ENCODE data around the gene CFAP206.

Gene CFAP206

DNA sequence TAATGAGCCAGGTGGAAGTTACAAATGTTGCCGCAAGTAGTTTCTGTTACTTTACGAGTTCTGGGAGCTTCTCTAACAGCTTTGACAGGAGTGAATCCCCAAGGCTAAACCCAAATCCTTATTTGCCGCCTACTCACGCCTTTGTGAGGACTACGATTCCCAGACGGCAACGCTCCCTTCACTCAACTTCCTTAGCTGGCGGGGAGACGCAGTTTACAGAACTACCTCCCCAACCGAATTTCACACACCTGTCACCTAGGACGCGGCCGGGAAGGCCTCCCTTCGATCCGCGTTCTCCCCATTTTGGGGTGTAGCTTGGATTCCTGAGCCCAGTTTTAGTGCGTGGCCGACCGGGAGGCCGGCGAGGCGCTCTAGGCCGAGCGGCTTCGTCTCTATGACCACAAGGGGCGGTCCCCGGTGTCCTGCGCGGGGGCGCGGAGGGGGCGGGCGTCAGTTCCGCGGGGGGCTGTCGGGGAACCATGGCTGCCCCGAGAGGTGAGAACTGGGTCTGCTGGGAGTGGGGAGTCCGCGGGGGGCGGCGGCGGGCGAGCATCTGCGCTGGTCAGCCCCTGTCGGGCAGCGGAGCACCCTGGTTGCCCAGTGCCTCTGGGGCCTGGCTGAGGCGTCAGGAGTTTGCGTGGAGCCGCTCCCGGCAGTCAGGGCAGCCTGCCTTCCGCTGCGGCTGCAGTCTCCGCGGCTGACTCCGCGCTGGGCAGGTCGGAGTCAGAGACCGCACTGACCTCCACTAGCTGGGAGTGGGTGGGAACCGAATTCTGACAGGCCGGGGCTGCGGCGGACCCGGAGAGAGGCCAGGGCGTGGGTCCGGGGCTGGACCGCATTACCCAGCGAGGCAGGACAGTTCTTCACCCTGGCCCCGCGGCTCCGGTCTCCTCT is 65.0 kb downstream of the CFAP206 start, which contains the start of gene SLC35A1:
SLC35A1 (plus strand) TSS at position 450 of the 894 bp plus-strand sequence; CDS start at position 480, 30 bp downstream.
- TF ChIP-seq L3MBTL2 (conservative IDR thresholded peaks at IDR 0.05): peak; percentile 33; the same call in 1 of the 2 replicates
- peak; percentile 68; the same call in 1 of the 2 replicates for TF ChIP-seq ELF4 (IDR thresholded peaks at IDR 0.05)
- TF ChIP-seq, protein P1, sequence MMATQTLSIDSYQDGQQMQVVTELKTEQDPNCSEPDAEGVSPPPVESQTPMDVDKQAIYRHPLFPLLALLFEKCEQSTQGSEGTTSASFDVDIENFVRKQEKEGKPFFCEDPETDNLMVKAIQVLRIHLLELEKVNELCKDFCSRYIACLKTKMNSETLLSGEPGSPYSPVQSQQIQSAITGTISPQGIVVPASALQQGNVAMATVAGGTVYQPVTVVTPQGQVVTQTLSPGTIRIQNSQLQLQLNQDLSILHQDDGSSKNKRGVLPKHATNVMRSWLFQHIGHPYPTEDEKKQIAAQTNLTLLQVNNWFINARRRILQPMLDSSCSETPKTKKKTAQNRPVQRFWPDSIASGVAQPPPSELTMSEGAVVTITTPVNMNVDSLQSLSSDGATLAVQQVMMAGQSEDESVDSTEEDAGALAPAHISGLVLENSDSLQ (IDR thresholded peaks at IDR 0.05): peak; percentile 86
- no peak for TF ChIP-seq LEF1 (IDR thresholded peaks at IDR 0.05; ENCODE audit: borderline replicate concordance)
- POLR2A ChIA-PET: interaction anchor here (0.7 to 0.8 kb wide), 3 partner anchors 17 to 229 kb away, joined by 3 read pairs; partner anchors contain the start of gene AKIRIN2
- peak; percentile 80 for DNase-seq (ENCODE audit: extremely low spot score)
- CTCF ChIA-PET: interaction anchor here (0.5 kb wide), 1 partner anchor 22 kb away, joined by 5 read pairs; no protein-coding TSS in a partner anchor

GRCh38 chr6:87473419-87473903 is 65.7 kb downstream of the CFAP206 start:
- DNase-seq (ENCODE audit: extremely low spot score): no peak
- TF ChIP-seq LEF1 (IDR thresholded peaks at IDR 0.05; ENCODE audit: borderline replicate concordance) (no peak), BHLHE40 (IDR thresholded peaks at IDR 0.05; ENCODE audit: borderline replicate concordance) (no peak), SP1 (IDR thresholded peaks at IDR 0.05) (no peak), L3MBTL2 (conservative IDR thresholded peaks at IDR 0.05) (no peak; the same call in 1 of the 2 replicates), SUZ12 (IDR thresholded peaks at IDR 0.05) (no peak), ELF4 (IDR thresholded peaks at IDR 0.05) (no peak), CTBP1 (IDR thresholded peaks at IDR 0.05; ENCODE audit: borderline replicate concordance) (no peak), HDGF (IDR thresholded peaks at IDR 0.05; ENCODE audit: borderline replicate concordance) (no peak), ZNF384 (IDR thresholded peaks at IDR 0.05) (no peak), FOXA1 (IDR thresholded peaks at IDR 0.05) (no peak), FOXM1 (IDR thresholded peaks at IDR 0.05; ENCODE audit: borderline replicate concordance) (no peak), TARDBP (IDR thresholded peaks at IDR 0.05) (no peak), ARNT (IDR thresholded peaks at IDR 0.05) (no peak), NFRKB (IDR thresholded peaks at IDR 0.05) (no peak), FOXK2 (IDR thresholded peaks at IDR 0.05) (no peak)
- TF ChIP-seq, protein P1 (IDR thresholded peaks at IDR 0.05): no peak
- ChIA-PET POLR2A (no interaction called here), CTCF (no interaction called here)

GRCh38 chr6:87481931-87482330 is 74.2 kb downstream of the CFAP206 start:
- CTCF ChIA-PET: interaction anchor here (0.6 kb wide), 1 partner anchor 1194 kb away, joined by 4 read pairs; no protein-coding TSS in a partner anchor
- DNase-seq (ENCODE audit: extremely low spot score): no peak
- TF ChIP-seq ELF4 (IDR thresholded peaks at IDR 0.05) (no peak), NFRKB (IDR thresholded peaks at IDR 0.05) (no peak), BHLHE40 (IDR thresholded peaks at IDR 0.05; ENCODE audit: borderline replicate concordance) (no peak), HDGF (IDR thresholded peaks at IDR 0.05; ENCODE audit: borderline replicate concordance) (no peak), FOXK2 (IDR thresholded peaks at IDR 0.05) (no peak), FOXM1 (IDR thresholded peaks at IDR 0.05; ENCODE audit: borderline replicate concordance) (no peak), ZNF384 (IDR thresholded peaks at IDR 0.05) (no peak), CTBP1 (IDR thresholded peaks at IDR 0.05; ENCODE audit: borderline replicate concordance) (no peak), ARNT (IDR thresholded peaks at IDR 0.05) (no peak), TARDBP (IDR thresholded peaks at IDR 0.05) (no peak), SUZ12 (IDR thresholded peaks at IDR 0.05) (no peak), FOXA1 (IDR thresholded peaks at IDR 0.05) (no peak), SP1 (IDR thresholded peaks at IDR 0.05) (no peak), LEF1 (IDR thresholded peaks at IDR 0.05; ENCODE audit: borderline replicate concordance) (no peak), L3MBTL2 (conservative IDR thresholded peaks at IDR 0.05) (no peak)
- TF ChIP-seq, protein P1 (IDR thresholded peaks at IDR 0.05): no peak
- POLR2A ChIA-PET: no interaction called here

- POLR2A ChIA-PET: no interaction called here
- no peak for DNase-seq (ENCODE audit: extremely low spot score)
- no peak for TF ChIP-seq SUZ12 (IDR thresholded peaks at IDR 0.05)
- no peak for TF ChIP-seq L3MBTL2 (conservative IDR thresholded peaks at IDR 0.05)
- no peak for TF ChIP-seq ZNF384 (IDR thresholded peaks at IDR 0.05)
- TF ChIP-seq, protein P1 (IDR thresholded peaks at IDR 0.05): no peak
- no peak for TF ChIP-seq FOXM1 (IDR thresholded peaks at IDR 0.05; ENCODE audit: borderline replicate concordance)
- no peak for TF ChIP-seq NFRKB (IDR thresholded peaks at IDR 0.05)
- no peak for TF ChIP-seq BHLHE40 (IDR thresholded peaks at IDR 0.05; ENCODE audit: borderline replicate concordance)
- TF ChIP-seq ARNT (IDR thresholded peaks at IDR 0.05): no peak
- TF ChIP-seq FOXA1 (IDR thresholded peaks at IDR 0.05): no peak
- TF ChIP-seq SP1 (IDR thresholded peaks at IDR 0.05): no peak
- TF ChIP-seq CTBP1 (IDR thresholded peaks at IDR 0.05; ENCODE audit: borderline replicate concordance): no peak
- TF ChIP-seq FOXK2 (IDR thresholded peaks at IDR 0.05): no peak
- no peak for TF ChIP-seq HDGF (IDR thresholded peaks at IDR 0.05; ENCODE audit: borderline replicate concordance)
- TF ChIP-seq ELF4 (IDR thresholded peaks at IDR 0.05): no peak
- no peak for TF ChIP-seq TARDBP (IDR thresholded peaks at IDR 0.05)
- TF ChIP-seq LEF1 (IDR thresholded peaks at IDR 0.05; ENCODE audit: borderline replicate concordance): no peak
- CTCF ChIA-PET: no interaction called here
Observed at GRCh38 chr6:87482366-87482765, 74.6 kb downstream of the CFAP206 start.

DNA sequence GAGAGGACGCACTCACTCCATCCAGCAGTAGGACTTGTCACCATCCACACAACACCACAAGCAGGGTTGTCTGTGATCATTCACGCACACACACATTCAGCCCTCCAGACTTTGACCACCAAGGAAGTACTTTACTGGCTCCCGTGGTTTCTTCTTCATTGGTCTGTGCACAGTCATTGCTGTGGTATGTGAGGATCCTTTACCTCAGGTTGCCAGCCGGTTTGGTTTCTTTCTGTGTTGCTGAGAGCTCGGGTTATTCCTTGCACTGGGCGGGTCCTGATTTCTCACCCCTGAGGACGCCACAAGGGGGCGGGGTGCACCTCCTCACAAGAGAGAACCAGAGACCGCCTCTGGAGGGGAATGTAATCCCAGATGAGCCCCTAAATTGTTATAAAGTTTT is 76.2 kb downstream of the CFAP206 start:
- TF ChIP-seq, protein P1 (IDR thresholded peaks at IDR 0.05): no peak
- ChIA-PET POLR2A (no interaction called here), CTCF (interaction anchor here (0.5 kb wide), 1 partner anchor 273 kb away, joined by 5 read pairs; no protein-coding TSS in a partner anchor)
- peak; percentile 15 for DNase-seq (ENCODE audit: extremely low spot score)
